Neural cell (in vitro differentiated cells): Measurements from ENCODE around the gene TNIP1.

Experiments
- EP300 ChIP-seq: fragments of 450-650 bp; conservative IDR thresholded peaks from 2 replicates; pipeline ENCODE4 v1.6.1; 2014; ENCODE audit warnings: antibody characterized with exemption, mild to moderate bottlenecking, moderate library complexity; ENCODE audit not compliant: poor library complexity, severe bottlenecking
- EZH2 ChIP-seq: fragments of 200-600, 300-800 bp; shearing (Covaris generic), sonication (generic); IDR thresholded peaks from 2 replicates; pipeline ENCODE4 v1.6.1; 2014; ENCODE audit warnings: antibody characterized with exemption, low read length, borderline replicate concordance, mild to moderate bottlenecking; ENCODE audit not compliant: insufficient read depth, poor library complexity, severe bottlenecking
- MXI1 ChIP-seq: fragments of 450-650 bp; conservative IDR thresholded peaks from 2 replicates; pipeline ENCODE4 v1.6.1; 2014; ENCODE audit warnings: antibody characterized with exemption, mild to moderate bottlenecking; ENCODE audit not compliant: poor library complexity, severe bottlenecking
- POLR2AphosphoS5 ChIP-seq: IDR thresholded peaks from 2 replicates; pipeline ENCODE4 v1.6.1; 2012
- RAD21 ChIP-seq: fragments of 450-650 bp; conservative IDR thresholded peaks from 2 replicates; pipeline ENCODE4 v1.6.1; 2014; ENCODE audit warnings: antibody characterized with exemption, mild to moderate bottlenecking, moderate library complexity
- TAF1 ChIP-seq: IDR thresholded peaks from 2 replicates; pipeline ENCODE4 v1.6.1; 2012; ENCODE audit warnings: low read depth
- TF ChIP-seq, protein P1 (sequence below): fragments of 450-650 bp; IDR thresholded peaks from 2 replicates; pipeline ENCODE4 v1.5.1; 2014; ENCODE audit warnings: antibody characterized with exemption, mild to moderate bottlenecking, moderate library complexity; ENCODE audit not compliant: poor library complexity, severe bottlenecking
- TF ChIP-seq, protein P2 (sequence below): IDR thresholded peaks from 2 replicates; pipeline ENCODE4 v1.6.1; 2012; ENCODE audit warnings: borderline replicate concordance

DNA sequence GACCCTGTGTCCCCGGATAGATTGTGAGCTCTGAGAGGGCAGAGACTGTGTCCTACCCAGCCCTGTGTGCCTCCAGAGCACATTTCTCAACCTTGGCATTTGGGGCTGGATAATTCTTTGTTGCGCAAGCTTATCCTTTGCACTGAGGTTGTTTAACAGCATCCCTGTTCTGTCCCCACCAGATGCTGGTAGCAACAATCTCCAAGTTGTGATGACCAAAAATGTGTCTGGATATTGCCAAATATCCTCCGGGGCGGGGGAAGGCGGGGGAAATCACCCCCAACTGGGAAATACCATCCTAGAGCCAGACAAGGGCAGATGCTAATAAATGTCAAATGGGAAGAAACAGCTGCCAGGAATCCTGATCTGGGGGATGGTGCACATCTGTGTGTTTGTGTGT is 24.0 kb upstream of the TNIP1 start:
- TF ChIP-seq, protein P1, sequence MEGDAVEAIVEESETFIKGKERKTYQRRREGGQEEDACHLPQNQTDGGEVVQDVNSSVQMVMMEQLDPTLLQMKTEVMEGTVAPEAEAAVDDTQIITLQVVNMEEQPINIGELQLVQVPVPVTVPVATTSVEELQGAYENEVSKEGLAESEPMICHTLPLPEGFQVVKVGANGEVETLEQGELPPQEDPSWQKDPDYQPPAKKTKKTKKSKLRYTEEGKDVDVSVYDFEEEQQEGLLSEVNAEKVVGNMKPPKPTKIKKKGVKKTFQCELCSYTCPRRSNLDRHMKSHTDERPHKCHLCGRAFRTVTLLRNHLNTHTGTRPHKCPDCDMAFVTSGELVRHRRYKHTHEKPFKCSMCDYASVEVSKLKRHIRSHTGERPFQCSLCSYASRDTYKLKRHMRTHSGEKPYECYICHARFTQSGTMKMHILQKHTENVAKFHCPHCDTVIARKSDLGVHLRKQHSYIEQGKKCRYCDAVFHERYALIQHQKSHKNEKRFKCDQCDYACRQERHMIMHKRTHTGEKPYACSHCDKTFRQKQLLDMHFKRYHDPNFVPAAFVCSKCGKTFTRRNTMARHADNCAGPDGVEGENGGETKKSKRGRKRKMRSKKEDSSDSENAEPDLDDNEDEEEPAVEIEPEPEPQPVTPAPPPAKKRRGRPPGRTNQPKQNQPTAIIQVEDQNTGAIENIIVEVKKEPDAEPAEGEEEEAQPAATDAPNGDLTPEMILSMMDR = no peak
- TF ChIP-seq, protein P2, sequence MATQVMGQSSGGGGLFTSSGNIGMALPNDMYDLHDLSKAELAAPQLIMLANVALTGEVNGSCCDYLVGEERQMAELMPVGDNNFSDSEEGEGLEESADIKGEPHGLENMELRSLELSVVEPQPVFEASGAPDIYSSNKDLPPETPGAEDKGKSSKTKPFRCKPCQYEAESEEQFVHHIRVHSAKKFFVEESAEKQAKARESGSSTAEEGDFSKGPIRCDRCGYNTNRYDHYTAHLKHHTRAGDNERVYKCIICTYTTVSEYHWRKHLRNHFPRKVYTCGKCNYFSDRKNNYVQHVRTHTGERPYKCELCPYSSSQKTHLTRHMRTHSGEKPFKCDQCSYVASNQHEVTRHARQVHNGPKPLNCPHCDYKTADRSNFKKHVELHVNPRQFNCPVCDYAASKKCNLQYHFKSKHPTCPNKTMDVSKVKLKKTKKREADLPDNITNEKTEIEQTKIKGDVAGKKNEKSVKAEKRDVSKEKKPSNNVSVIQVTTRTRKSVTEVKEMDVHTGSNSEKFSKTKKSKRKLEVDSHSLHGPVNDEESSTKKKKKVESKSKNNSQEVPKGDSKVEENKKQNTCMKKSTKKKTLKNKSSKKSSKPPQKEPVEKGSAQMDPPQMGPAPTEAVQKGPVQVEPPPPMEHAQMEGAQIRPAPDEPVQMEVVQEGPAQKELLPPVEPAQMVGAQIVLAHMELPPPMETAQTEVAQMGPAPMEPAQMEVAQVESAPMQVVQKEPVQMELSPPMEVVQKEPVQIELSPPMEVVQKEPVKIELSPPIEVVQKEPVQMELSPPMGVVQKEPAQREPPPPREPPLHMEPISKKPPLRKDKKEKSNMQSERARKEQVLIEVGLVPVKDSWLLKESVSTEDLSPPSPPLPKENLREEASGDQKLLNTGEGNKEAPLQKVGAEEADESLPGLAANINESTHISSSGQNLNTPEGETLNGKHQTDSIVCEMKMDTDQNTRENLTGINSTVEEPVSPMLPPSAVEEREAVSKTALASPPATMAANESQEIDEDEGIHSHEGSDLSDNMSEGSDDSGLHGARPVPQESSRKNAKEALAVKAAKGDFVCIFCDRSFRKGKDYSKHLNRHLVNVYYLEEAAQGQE = no peak
- TF ChIP-seq EZH2 = no peak
- no peak for TF ChIP-seq MXI1
- no peak for TF ChIP-seq TAF1
- no peak for TF ChIP-seq POLR2AphosphoS5
- TF ChIP-seq RAD21 = no peak
- no peak for TF ChIP-seq EP300
